WTC11 (cell line): Measurements from ENCODE around the gene AKR1A1. TPM values are rescaled to one million over a fixed set of nuclear protein-coding genes. Genes with fewer than 3 reads are reported as not detected.

Experiments
- ATAC-seq: fragments of 200-7000 bp; cut with Tn5 transposase; 2 replicates; pipeline ENCODE4 v1.10.0; 2021; ENCODE audit warnings: mild to moderate bottlenecking, moderate library complexity
- CTCF ChIA-PET: fragments of 300-600 bp; sonication (Branson Sonifier 250); formaldehyde crosslinking; loops from one replicate; lab custom pipeline; 2021; ENCODE audit warnings: antibody characterized with exemption; lab: Charles Lee
- POLR2A ChIA-PET: fragments of 350-600 bp; sonication (Branson Sonifier 250); formaldehyde crosslinking; loops from one replicate; lab custom pipeline; 2021; ENCODE audit warnings: antibody characterized with exemption; lab: Charles Lee
- DNase-seq: peaks from one replicate; pipeline ENCODE4 v3.0.0; 2021; ENCODE audit warnings: low spot score
- H3K27ac Mint-ChIP-seq: 2 replicates; pipeline ENCODE4 v1.8.0; 2021; ENCODE audit warnings: mixed read lengths
- H3K27me3 Mint-ChIP-seq: 2 replicates; pipeline ENCODE4 v1.8.0; 2021; ENCODE audit warnings: low read depth, mild to moderate bottlenecking, moderate library complexity, mixed read lengths
- H3K36me3 Mint-ChIP-seq: 2 replicates; pipeline ENCODE4 v1.8.0; 2021; ENCODE audit warnings: mixed read lengths
- H3K4me1 Mint-ChIP-seq: 2 replicates; pipeline ENCODE4 v1.8.0; 2022; ENCODE audit warnings: mixed read lengths
- H3K4me3 Mint-ChIP-seq: 2 replicates; pipeline ENCODE4 v1.8.0; 2021; ENCODE audit warnings: mild to moderate bottlenecking, moderate library complexity, mixed read lengths
- H3K9me3 Mint-ChIP-seq: 2 replicates; pipeline ENCODE4 v1.8.0; 2021; ENCODE audit warnings: mixed read lengths
- ATF2 ChIP-seq: sonication (generic); formaldehyde crosslinking; IDR thresholded peaks from 2 replicates; pipeline ENCODE4 v1.8.1; 2022; ENCODE audit warnings: low read depth, missing genetic modification reagents, borderline replicate concordance
- ATF3 ChIP-seq: sonication (generic); formaldehyde crosslinking; conservative IDR thresholded peaks from 2 replicates; pipeline ENCODE4 v1.8.1; 2022; ENCODE audit warnings: mild to moderate bottlenecking, missing genetic modification reagents
- ATF6 ChIP-seq: sonication (generic); formaldehyde crosslinking; IDR thresholded peaks from 2 replicates; pipeline ENCODE4 v1.8.1; 2023; ENCODE audit warnings: mild to moderate bottlenecking, missing genetic modification reagents
- CREB1 ChIP-seq: sonication (generic); formaldehyde crosslinking; IDR thresholded peaks from 2 replicates; pipeline ENCODE4 v1.8.0; 2023; ENCODE audit warnings: mild to moderate bottlenecking, missing genetic modification reagents
- CTCF ChIP-seq: fragments of 200-600 bp; IDR thresholded peaks from 2 replicates; pipeline ENCODE4 v1.8.0; 2022; ENCODE audit warnings: antibody characterized with exemption
- FOXP1 ChIP-seq: sonication (generic); formaldehyde crosslinking; IDR thresholded peaks from 2 replicates; pipeline ENCODE4 v1.8.0; 2022; ENCODE audit warnings: missing genetic modification reagents, mild to moderate bottlenecking, moderate library complexity, borderline replicate concordance
- IRF1 ChIP-seq: sonication (generic); formaldehyde crosslinking; IDR thresholded peaks from 2 replicates; pipeline ENCODE4 v1.8.0; 2023; ENCODE audit warnings: missing genetic modification reagents
- JAZF1 ChIP-seq: fragments of 250-450 bp; sonication (Bioruptor Pico); IDR thresholded peaks from 2 replicates; pipeline ENCODE4 v1.9.0; 2021; ENCODE audit warnings: moderate library complexity, mild to moderate bottlenecking, inconsistent platforms
- MAX ChIP-seq: sonication (generic); formaldehyde crosslinking; IDR thresholded peaks from 2 replicates; pipeline ENCODE4 v1.8.0; 2022; ENCODE audit warnings: mild to moderate bottlenecking, missing genetic modification reagents
- MYBL2 ChIP-seq: sonication (generic); formaldehyde crosslinking; IDR thresholded peaks from 2 replicates; pipeline ENCODE4 v1.8.1; 2023; ENCODE audit warnings: mild to moderate bottlenecking, moderate library complexity, missing genetic modification reagents
- RELA ChIP-seq: sonication (generic); formaldehyde crosslinking; IDR thresholded peaks from 2 replicates; pipeline ENCODE4 v1.8.1; 2022; ENCODE audit warnings: missing genetic modification reagents, mild to moderate bottlenecking, borderline replicate concordance
- USF1 ChIP-seq: sonication (generic); formaldehyde crosslinking; IDR thresholded peaks from 2 replicates; pipeline ENCODE4 v1.8.0; 2022; ENCODE audit warnings: mild to moderate bottlenecking, missing genetic modification reagents
- ZBTB43 ChIP-seq: sonication (generic); formaldehyde crosslinking; IDR thresholded peaks from 2 replicates; pipeline ENCODE4 v1.8.1; 2023; ENCODE audit warnings: mild to moderate bottlenecking, missing genetic modification reagents
- ZMAT4 ChIP-seq: fragments of 250-450 bp; sonication (Bioruptor Pico); IDR thresholded peaks from 2 replicates; pipeline ENCODE4 v1.9.0; 2021; ENCODE audit warnings: mild to moderate bottlenecking
- ZNF219 ChIP-seq: sonication (generic); formaldehyde crosslinking; IDR thresholded peaks from 2 replicates; pipeline ENCODE4 v1.8.0; 2023; ENCODE audit warnings: missing genetic modification reagents, mild to moderate bottlenecking, borderline replicate concordance
- ZNF232 ChIP-seq: sonication (generic); formaldehyde crosslinking; IDR thresholded peaks from 2 replicates; pipeline ENCODE4 v1.8.0; 2022; ENCODE audit warnings: mild to moderate bottlenecking, missing genetic modification reagents
- ZNF281 ChIP-seq: sonication (generic); formaldehyde crosslinking; IDR thresholded peaks from 2 replicates; pipeline ENCODE4 v1.8.0; 2023; ENCODE audit warnings: mild to moderate bottlenecking, missing genetic modification reagents
- ZNF532 ChIP-seq: fragments of 250-450 bp; sonication (Bioruptor Pico); IDR thresholded peaks from 2 replicates; pipeline ENCODE4 v1.9.0; 2021; ENCODE audit warnings: mild to moderate bottlenecking, borderline replicate concordance
- ZNF671 ChIP-seq: fragments of 250-450 bp; sonication (Bioruptor Pico); IDR thresholded peaks from 2 replicates; pipeline ENCODE4 v1.8.0; 2021; ENCODE audit warnings: mild to moderate bottlenecking
- total RNA-seq: library from RNA; stranded (reverse); gene quantifications from 3 replicates; pipeline ENCODE4 v1.2.3, GENCODE V29; 2021

The AKR1A1 gene
- total RNA-seq, 1 experiment from 2014 or later, result 338 TPM

GRCh38 chr1:45507195-45507594 is 43.4 kb upstream of the AKR1A1 start:
- no peaks in the 10 kb centered on the region for H3K27me3 Mint-ChIP-seq
- no peaks in the 10 kb centered on the region for H3K9me3 Mint-ChIP-seq
- no peak; the same call in 1 of the 2 replicates for ATAC-seq
- POLR2A ChIA-PET, result interaction anchor here (0.9 to 1.1 kb wide), 3 partner anchors 12 to 146 kb away, joined by 3 to 4 read pairs (median 3); partner anchors contain the start of gene PRDX1
- no peaks in the 10 kb centered on the region for H3K4me1 Mint-ChIP-seq
- CTCF ChIA-PET, result interaction anchor here (2.1 kb wide), 1 partner anchor 147 kb away, joined by 5 read pairs; no protein-coding TSS in a partner anchor
- no peak overlapping the region for H3K4me3 Mint-ChIP-seq
- peaks cover 23% of the 10 kb centered on the region for H3K36me3 Mint-ChIP-seq
- no peak for DNase-seq
- no peak overlapping the region for H3K27ac Mint-ChIP-seq
- no peak for TF ChIP-seq ZMAT4 (CRISPR knock-in tag)
- TF ChIP-seq MAX, result no peak
- no peak for TF ChIP-seq FOXP1
- TF ChIP-seq ZNF232 (CRISPR knock-in tag), result no peak
- 0 out of 2 replicates have a peak, but pooled peaks have one; percentile 12 for TF ChIP-seq ZNF532 (CRISPR knock-in tag)
- no peak for TF ChIP-seq CTCF
- no peak for TF ChIP-seq CREB1
- TF ChIP-seq ATF6 (CRISPR knock-in tag), result no peak
- TF ChIP-seq ZBTB43 (CRISPR knock-in tag), result no peak
- TF ChIP-seq JAZF1 (CRISPR knock-in tag), result no peak
- TF ChIP-seq ZNF219 (CRISPR knock-in tag), result no peak
- TF ChIP-seq MYBL2 (CRISPR knock-in tag), result no peak
- TF ChIP-seq ZNF281 (CRISPR knock-in tag), result no peak
- no peak for TF ChIP-seq USF1
- no peak for TF ChIP-seq ATF2 (CRISPR knock-in tag)
- no peak for TF ChIP-seq RELA (CRISPR knock-in tag)
- TF ChIP-seq ATF3 (CRISPR knock-in tag), result no peak
- TF ChIP-seq IRF1, result no peak
- no peak for TF ChIP-seq ZNF671
